ENCODE data around the gene BZW2. TPM values are rescaled to one million over a fixed set of nuclear protein-coding genes. Genes with fewer than 3 reads are reported as not detected.

The BZW2 gene
- polyA plus RNA-seq, 3 donors, result 19.0 to 45.2 (median 36.4) TPM

- Mint-ChIP-seq H3K9me3 (peaks cover 0 to 3% (median 0%) of the 10 kb centered on the region in 7 donors), H3K27ac (no peak overlapping the region), H3K27me3 (ENCODE audit: low read depth in 3 of 3) (peaks cover 0 to 2% (median 0%) of the 10 kb centered on the region in 3 donors), H3K4me3 (no peak overlapping the region), H3K36me3 (peaks cover 14% of the 10 kb centered on the region in 2 donors), H3K4me1 (peaks cover 2% of the 10 kb centered on the region)
- H2AFZ ChIP-seq (ENCODE audit: insufficient read depth, low read depth, low read length, poor library complexity, severe bottlenecking), result no peak overlapping the region
- 96% methylated on average over 4 of the region's 4 CpGs for WGBS (ENCODE audit: insufficient coverage)
- intact Hi-C loops (cut with micrococcal nuclease), result no loop called here
- no peak for TF ChIP-seq CTCF (IDR thresholded peaks at IDR 0.05)
- no peaks in the 10 kb centered on the region for H3K79me2 ChIP-seq (ENCODE audit: insufficient read depth, low read length)
- no peaks in the 10 kb centered on the region for H3K27me3 ChIP-seq (ENCODE audit: control insufficient read depth in 2 of 2, insufficient read depth in 2 of 2, low read length in 2 of 2)
- no peak overlapping the region for H3K9ac ChIP-seq (ENCODE audit: insufficient read depth, low read length, poor library complexity, severe bottlenecking)
- H3K4me2 ChIP-seq (replicated peaks; ENCODE audit: extremely low read depth, low read length, poor library complexity, severe bottlenecking), result no peak overlapping the region
- H3K4me1 ChIP-seq (ENCODE audit: control insufficient read depth in 1 of 2, insufficient read depth in 2 of 2, low read length in 2 of 2), result no peaks in the 10 kb centered on the region
- H4K20me1 ChIP-seq (ENCODE audit: insufficient read depth, low read length), result no peaks in the 10 kb centered on the region
- H3K27ac ChIP-seq (ENCODE audit: low read depth in 1 of 2, low read length in 2 of 2), result no peak overlapping the region
- peaks cover 0 to 15% of the 10 kb centered on the region in 2 donors for H3K36me3 ChIP-seq (replicated peaks in 1 of 2; ENCODE audit: control insufficient read depth in 1 of 2, insufficient read depth in 2 of 2, low read length in 2 of 2)
- H3K4me3 ChIP-seq (replicated peaks in 1 of 3; ENCODE audit: low read depth in 2 of 3, low read length in 3 of 3), result no peak overlapping the region
- H3K9me3 ChIP-seq (replicated peaks in 1 of 2; ENCODE audit: control insufficient read depth in 1 of 2, insufficient read depth in 1 of 2, low read length in 2 of 2), result no peaks in the 10 kb centered on the region
- DNase-seq, result no peak
Observed at GRCh38 chr7:16712916-16713315, 66.9 kb downstream of the BZW2 start.

GRCh38 chr7:16715928-16716327 is 69.9 kb downstream of the BZW2 start:
- Histone ChIP-seq H3K9me3 (replicated peaks in 1 of 2; ENCODE audit: control insufficient read depth in 1 of 2, insufficient read depth in 1 of 2, low read length in 2 of 2) (no peaks in the 10 kb centered on the region), H3K27me3 (ENCODE audit: control insufficient read depth in 2 of 2, insufficient read depth in 2 of 2, low read length in 2 of 2) (no peaks in the 10 kb centered on the region), H3K79me2 (ENCODE audit: insufficient read depth, low read length) (no peaks in the 10 kb centered on the region), H3K4me3 (replicated peaks in 1 of 3; ENCODE audit: low read depth in 2 of 3, low read length in 3 of 3) (no peak overlapping the region), H3K27ac (ENCODE audit: low read depth in 1 of 2, low read length in 2 of 2) (no peak overlapping the region), H3K4me1 (ENCODE audit: control insufficient read depth in 1 of 2, insufficient read depth in 2 of 2, low read length in 2 of 2) (no peaks in the 10 kb centered on the region), H2AFZ (ENCODE audit: insufficient read depth, low read depth, low read length, poor library complexity, severe bottlenecking) (no peak overlapping the region), H4K20me1 (ENCODE audit: insufficient read depth, low read length) (no peaks in the 10 kb centered on the region), H3K4me2 (replicated peaks; ENCODE audit: extremely low read depth, low read length, poor library complexity, severe bottlenecking) (no peak overlapping the region), H3K36me3 (replicated peaks in 1 of 2; ENCODE audit: control insufficient read depth in 1 of 2, insufficient read depth in 2 of 2, low read length in 2 of 2) (peaks cover 0 to 6% of the 10 kb centered on the region in 2 donors), H3K9ac (ENCODE audit: insufficient read depth, low read length, poor library complexity, severe bottlenecking) (no peak overlapping the region)
- H3K4me1 Mint-ChIP-seq, result no peaks in the 10 kb centered on the region
- no peak for DNase-seq
- H3K4me3 Mint-ChIP-seq, result no peak overlapping the region
- peaks cover 0 to 3% (median 0%) of the 10 kb centered on the region in 7 donors for H3K9me3 Mint-ChIP-seq
- peaks cover 6 to 10% of the 10 kb centered on the region in 2 donors for H3K36me3 Mint-ChIP-seq
- intact Hi-C loops (cut with micrococcal nuclease), result no loop called here
- no peak for TF ChIP-seq CTCF (IDR thresholded peaks at IDR 0.05)
- peaks cover 0 to 2% (median 0%) of the 10 kb centered on the region in 3 donors for H3K27me3 Mint-ChIP-seq (ENCODE audit: low read depth in 3 of 3)
- H3K27ac Mint-ChIP-seq, result no peak overlapping the region
